Uterus (tissue), 4 donors: ENCODE measurements around the gene GAREM2. TPM values are rescaled to one million over a fixed set of nuclear protein-coding genes. Genes with fewer than 3 reads are reported as not detected.

Source experiments
- DNase-seq, 2 donors: peaks; one replicate each; pipeline ENCODE4 v3.0.0-alpha.2; 2019 to 2020
- H3K27ac ChIP-seq, 2 donors: fragments of 200-600 bp; sonication (generic); 1 replicate in 1 of 2; 2 replicates in 1 of 2; pipeline ENCODE4 v1.5.1; 2016 to 2018
- H3K27me3 ChIP-seq, 2 donors: fragments of 200-600 bp; sonication (generic); one replicate each; pipeline ENCODE4 v1.5.1; 2018 to 2019; ENCODE audit warnings: control low read depth in 1 of 2
- H3K36me3 ChIP-seq, 2 donors: fragments of 200-600 bp; sonication (generic); one replicate each; pipeline ENCODE4 v1.5.1; 2019; ENCODE audit warnings: control low read depth in 1 of 2
- H3K4me1 ChIP-seq, 2 donors: fragments of 200-600 bp; sonication (generic); one replicate each; pipeline ENCODE4 v1.5.1; 2018 to 2019; ENCODE audit warnings: control low read depth in 1 of 2
- H3K4me3 ChIP-seq, 2 donors: fragments of 200-600 bp; sonication (generic); 1 replicate in 1 of 2; 2 replicates in 1 of 2; pipeline ENCODE4 v1.5.1; 2018 to 2019; ENCODE audit warnings: mild to moderate bottlenecking in 1 of 2
- H3K9me3 ChIP-seq, 2 donors: fragments of 200-600 bp; sonication (generic); one replicate each; pipeline ENCODE4 v1.5.1; 2019; ENCODE audit warnings: control low read depth in 1 of 2
- CTCF ChIP-seq, 4 experiments: fragments of 200-600 bp in 2 of 4; fragments of 450-650 bp in 2 of 4; sonication (generic) in 2 of 4; IDR thresholded peaks; one replicate each; pipeline ENCODE4 v1.5.1; 2016 to 2019; ENCODE audit warnings: antibody characterized with exemption in 4 of 4, mild to moderate bottlenecking in 2 of 4, moderate library complexity in 1 of 4
- POLR2A ChIP-seq, 2 donors: fragments of 450-650 bp; IDR thresholded peaks; one replicate each; pipeline ENCODE4 v1.6.1; 2016; ENCODE audit warnings: antibody characterized with exemption in 2 of 2, mild to moderate bottlenecking in 1 of 2, moderate library complexity in 1 of 2
- intact Hi-C: fragments of 100-400 bp; cut with DNase I; formaldehyde crosslinking; loops from one replicate; pipeline ENCODE4 v1.15.1; 2023; ENCODE audit warnings: low total_unique reads
- total RNA-seq, 4 donors: library from RNA; depleted of rRNA in 3 of 4; stranded (reverse); fragments of >200 nt in 3 of 4; gene quantifications; one replicate each; pipeline versions ENCODE4 v1.1.0 to v1.2.4, GENCODE V29; 2014 to 2023
- donor health status: DM: yes; HTN: yes; CAD: no.

The GAREM2 gene
- total RNA-seq, 4 donors from 2014 or later = under 0.01 to 5.1 (median 2.2) TPM

GRCh38 chr2:26182887-26183630 is 10.2 kb downstream of the GAREM2 start:
- Histone ChIP-seq H3K9me3 (no peaks in the 10 kb centered on the region), H3K4me3 (no peak overlapping the region), H3K36me3 (no peaks in the 10 kb centered on the region), H3K4me1 (no peaks in the 10 kb centered on the region), H3K27ac (no peak overlapping the region), H3K27me3 (no peaks in the 10 kb centered on the region)
- TF ChIP-seq CTCF (IDR thresholded peaks at IDR 0.05) = no peak
- TF ChIP-seq POLR2A (IDR thresholded peaks at IDR 0.05) = no peak
- intact Hi-C loops = loop anchor here (10.0 kb wide), 1 partner anchor 198 kb away; the partner anchor contains the start of gene KIF3C
- DNase-seq = no peak

GRCh38 chr2:26184121-26184520 is 11.2 kb downstream of the GAREM2 start:
- H3K9me3 ChIP-seq = no peaks in the 10 kb centered on the region
- peak overlapping the region; percentile 57 to 64 for H3K27ac ChIP-seq
- intact Hi-C loops = loop anchor here (10.0 kb wide), 1 partner anchor 199 kb away; the partner anchor contains the start of gene KIF3C
- H3K27me3 ChIP-seq = no peaks in the 10 kb centered on the region
- H3K4me1 ChIP-seq = no peaks in the 10 kb centered on the region
- TF ChIP-seq CTCF (IDR thresholded peaks at IDR 0.05) (no peak), POLR2A (IDR thresholded peaks at IDR 0.05) (no peak)
- peak overlapping the region; percentile 36 to 56 for H3K4me3 ChIP-seq
- DNase-seq = no peak
- no peaks in the 10 kb centered on the region for H3K36me3 ChIP-seq

- peak overlapping the region; percentile 64 to 78 for H3K27ac ChIP-seq
- intact Hi-C loops = loop anchor here (10.0 kb wide), 1 partner anchor 200 kb away; the partner anchor contains the start of gene KIF3C
- no peaks in the 10 kb centered on the region for H3K36me3 ChIP-seq
- H3K4me3 ChIP-seq = peak overlapping the region; percentile 43 to 56
- peak; percentile 77 to 90 for DNase-seq
- no peaks in the 10 kb centered on the region for H3K9me3 ChIP-seq
- H3K27me3 ChIP-seq = no peaks in the 10 kb centered on the region
- no peaks in the 10 kb centered on the region for H3K4me1 ChIP-seq
- TF ChIP-seq CTCF (IDR thresholded peaks at IDR 0.05) = peak; percentile 24 to 91 (median 79)
- peak in 1 of 2 donors; percentile 20 for TF ChIP-seq POLR2A (IDR thresholded peaks at IDR 0.05)
Observed at GRCh38 chr2:26184555-26185303, 11.8 kb downstream of the GAREM2 start.

GRCh38 chr2:26185304-26185928 is 12.5 kb downstream of the GAREM2 start:
- intact Hi-C loops = loop anchor here (10.0 kb wide), 1 partner anchor 201 kb away; the partner anchor contains the start of gene KIF3C
- no peak for TF ChIP-seq POLR2A (IDR thresholded peaks at IDR 0.05)
- no peak for TF ChIP-seq CTCF (IDR thresholded peaks at IDR 0.05)
- H3K27ac ChIP-seq = peak overlapping the region; percentile 64 to 78
- H3K9me3 ChIP-seq = no peaks in the 10 kb centered on the region
- H3K4me1 ChIP-seq = no peaks in the 10 kb centered on the region
- no peaks in the 10 kb centered on the region for H3K27me3 ChIP-seq
- H3K4me3 ChIP-seq = peak overlapping the region; percentile 43 to 56
- DNase-seq = no peak
- no peaks in the 10 kb centered on the region for H3K36me3 ChIP-seq
